ENCODE data around the gene EPB41. TPM values are rescaled to one million over a fixed set of nuclear protein-coding genes. Genes with fewer than 3 reads are reported as not detected.

EPB41 gene
- total RNA-seq, 1 experiment from 2014 or later, result 41.7 TPM

GRCh38 chr1:29017975-29018712 lies 103.8 kb downstream of the EPB41 start:
- intact Hi-C loops (cut with micrococcal nuclease), result no loop called here
- TF ChIP-seq EGR1 (IDR thresholded peaks at IDR 0.05; ENCODE audit: low read depth) (no peak), EZH2 (IDR thresholded peaks at IDR 0.05) (no peak), TCF7L2 (IDR thresholded peaks at IDR 0.05; ENCODE audit: borderline replicate concordance, extremely low read depth, insufficient read depth, insufficient read length) (no peak)
- H3K9ac ChIP-seq (ENCODE audit: low read length), result no peak overlapping the region
- H3K9me3 ChIP-seq (ENCODE audit: control insufficient read depth in 1 of 2, insufficient read depth in 1 of 2, low read depth in 1 of 2, low read length in 2 of 2), result no peaks in the 10 kb centered on the region
- no peaks in the 10 kb centered on the region for H3K36me3 ChIP-seq (ENCODE audit: control insufficient read depth in 1 of 2, insufficient read depth in 2 of 2, low read length in 2 of 2)
- no peak overlapping the region for H3K27ac ChIP-seq (ENCODE audit: low read depth, low read length)
- H3K4me3 ChIP-seq (replicated peaks in 1 of 2; ENCODE audit: low read depth in 1 of 2, low read length in 2 of 2), result no peak overlapping the region
- no peak overlapping the region for H2AFZ ChIP-seq (ENCODE audit: low read depth, low read length, poor library complexity, severe bottlenecking)
- no peaks in the 10 kb centered on the region for H3K79me2 ChIP-seq (ENCODE audit: insufficient read depth, low read length)
- ChIA-PET CTCF (interaction anchor here (0.7 kb wide), 2 partner anchors 12 to 15 kb away, joined by 3 read pairs; no protein-coding TSS in a partner anchor), RAD21 (ENCODE audit: low non-redundant PET in 1 of 2, low total read pairs in 2 of 2, uncharacterized antibody in 2 of 2, unreplicated experiment in 2 of 2) (no interaction called here), POLR2A (no interaction called here)
- no peaks in the 10 kb centered on the region for H3K4me1 ChIP-seq (ENCODE audit: control insufficient read depth in 1 of 2, insufficient read depth in 2 of 2, low read length in 2 of 2)
- H3K4me2 ChIP-seq (ENCODE audit: low read length), result no peak overlapping the region
- ATAC-seq (no peak), DNase-seq (ENCODE audit: low read depth, low spot score) (no peak)
- H3K9me2 ChIP-seq (ENCODE audit: insufficient read depth), result no peaks in the 10 kb centered on the region
- H4K20me1 ChIP-seq (ENCODE audit: insufficient read depth), result no peaks in the 10 kb centered on the region
- no peaks in the 10 kb centered on the region for H3K27me3 ChIP-seq (ENCODE audit: insufficient read depth, low read length)
- no TSS peak for BruUV-seq (replicated peaks)

GRCh38 chr1:29022620-29023019 lies 108.3 kb downstream of the EPB41 start:
- H3K4me2 ChIP-seq (ENCODE audit: low read length), result no peak overlapping the region
- H3K9me2 ChIP-seq (ENCODE audit: insufficient read depth), result no peaks in the 10 kb centered on the region
- CTCF ChIA-PET, result no interaction called here
- no peak overlapping the region for H3K4me3 ChIP-seq (replicated peaks in 1 of 2; ENCODE audit: low read depth in 1 of 2, low read length in 2 of 2)
- TF ChIP-seq RAD21 (IDR thresholded peaks at IDR 0.05; ENCODE audit: low read depth) (no peak), ELF1 (IDR thresholded peaks at IDR 0.05; ENCODE audit: borderline replicate concordance, low read depth) (no peak), CEBPB (IDR thresholded peaks at IDR 0.05; ENCODE audit: low read depth) (no peak), MAX (IDR thresholded peaks at IDR 0.05) (no peak), SP1 (IDR thresholded peaks at IDR 0.05; ENCODE audit: low read depth) (no peak), EZH2 (IDR thresholded peaks at IDR 0.05) (no peak), EGR1 (IDR thresholded peaks at IDR 0.05; ENCODE audit: low read depth) (no peak), JUND (IDR thresholded peaks at IDR 0.05) (no peak), CTCF (IDR thresholded peaks at IDR 0.05 in 2 of 3, conservative IDR thresholded peaks at IDR 0.05 in 1 of 3; ENCODE audit: borderline replicate concordance in 1 of 3, insufficient read depth in 1 of 3, low read depth in 2 of 3, low read length in 2 of 3) (no peak), TCF7L2 (IDR thresholded peaks at IDR 0.05; ENCODE audit: borderline replicate concordance, extremely low read depth, insufficient read depth, insufficient read length) (no peak), REST (IDR thresholded peaks at IDR 0.05; ENCODE audit: low read depth) (no peak)
- no peak overlapping the region for H3K27ac ChIP-seq (ENCODE audit: low read depth, low read length)
- no peak for DNase-seq (ENCODE audit: low read depth, low spot score)
- RAD21 ChIA-PET (ENCODE audit: low non-redundant PET in 1 of 2, low total read pairs in 2 of 2, uncharacterized antibody in 2 of 2, unreplicated experiment in 2 of 2), result no interaction called here
- no peaks in the 10 kb centered on the region for H3K36me3 ChIP-seq (ENCODE audit: control insufficient read depth in 1 of 2, insufficient read depth in 2 of 2, low read length in 2 of 2)
- no peaks in the 10 kb centered on the region for H3K4me1 ChIP-seq (ENCODE audit: control insufficient read depth in 1 of 2, insufficient read depth in 2 of 2, low read length in 2 of 2)
- no peak overlapping the region for H2AFZ ChIP-seq (ENCODE audit: low read depth, low read length, poor library complexity, severe bottlenecking)
- ATAC-seq, result no peak
- no TSS peak for BruUV-seq (replicated peaks)
- no peak overlapping the region for H3K9ac ChIP-seq (ENCODE audit: low read length)
- intact Hi-C loops (cut with micrococcal nuclease), result no loop called here
- no peaks in the 10 kb centered on the region for H3K9me3 ChIP-seq (ENCODE audit: control insufficient read depth in 1 of 2, insufficient read depth in 1 of 2, low read depth in 1 of 2, low read length in 2 of 2)
- no peaks in the 10 kb centered on the region for H3K79me2 ChIP-seq (ENCODE audit: insufficient read depth, low read length)
- POLR2A ChIA-PET, result no interaction called here
- H3K27me3 ChIP-seq (ENCODE audit: insufficient read depth, low read length), result no peaks in the 10 kb centered on the region
- no peaks in the 10 kb centered on the region for H4K20me1 ChIP-seq (ENCODE audit: insufficient read depth)
